DND-41 (cell line): ENCODE measurements around the gene ZNG1A.

Experiments used
- ATAC-seq: fragments of 200-7000 bp; cut with Tn5 transposase; 3 replicates; pipeline ENCODE4 v1.9.1; 2021; ENCODE audit warnings: low read depth; ENCODE audit not compliant: insufficient read depth
- DNase-seq: peaks from one replicate; pipeline ENCODE4 v3.0.0-alpha.2; 2020
- H2AFZ ChIP-seq: 2 replicates; pipeline ENCODE4 v1.6.0; 2012; ENCODE audit warnings: low read depth, low read length
- H3K27ac ChIP-seq: 2 replicates; pipeline ENCODE4 v1.5.1; 2012; ENCODE audit warnings: low read length, inconsistent platforms
- H3K27me3 ChIP-seq: fragments of 200-600 bp; sonication (generic); 2 replicates; pipeline ENCODE4 v1.6.0; 2012; ENCODE audit warnings: low read length, mild to moderate bottlenecking, inconsistent platforms; ENCODE audit not compliant: insufficient read depth, poor library complexity
- H3K36me3 ChIP-seq: 2 replicates; pipeline ENCODE4 v1.5.1; 2012; ENCODE audit warnings: low read length, inconsistent platforms; ENCODE audit not compliant: insufficient read depth
- H3K4me1 ChIP-seq: 2 replicates; pipeline ENCODE4 v1.5.1; 2012; ENCODE audit warnings: mild to moderate bottlenecking, low read length; ENCODE audit not compliant: insufficient read depth
- H3K4me2 ChIP-seq: 2 replicates; pipeline ENCODE4 v1.6.0; 2012; ENCODE audit warnings: mild to moderate bottlenecking, moderate library complexity, low read length, inconsistent platforms; ENCODE audit not compliant: insufficient read depth
- H3K4me3 ChIP-seq, 2 experiments: fragments of 200-600 bp in 1 of 2; shearing (Covaris generic) in 1 of 2; 2 replicates each; pipeline ENCODE4 v1.5.1; 2012 to 2016; ENCODE audit warnings: inconsistent platforms in 2 of 2, low read length in 2 of 2, mild to moderate bottlenecking in 2 of 2, low read depth in 1 of 2, moderate library complexity in 1 of 2
- H3K79me2 ChIP-seq: 2 replicates; pipeline ENCODE4 v1.6.0; 2012; ENCODE audit warnings: low read length, inconsistent platforms; ENCODE audit not compliant: insufficient read depth
- H3K9ac ChIP-seq: 2 replicates; pipeline ENCODE4 v1.6.0; 2012; ENCODE audit warnings: low read depth, mild to moderate bottlenecking, inconsistent platforms, low read length, moderate library complexity
- H3K9me3 ChIP-seq: 2 replicates; pipeline ENCODE4 v1.5.1; 2012; ENCODE audit warnings: low read length, moderate library complexity, mild to moderate bottlenecking, inconsistent platforms; ENCODE audit not compliant: insufficient read depth, severe bottlenecking
- H4K20me1 ChIP-seq: 2 replicates; pipeline ENCODE4 v1.6.0; 2012; ENCODE audit warnings: low read length; ENCODE audit not compliant: insufficient read depth
- EZH2 ChIP-seq: IDR thresholded peaks from 3 replicates; pipeline ENCODE4 v1.6.1; 2012; ENCODE audit warnings: borderline replicate concordance, low read depth, mild to moderate bottlenecking, moderate library complexity, low read length, inconsistent platforms; ENCODE audit not compliant: severe bottlenecking
- TF ChIP-seq, protein P1 (sequence below): IDR thresholded peaks from 2 replicates; pipeline ENCODE4 v1.5.1; 2012; ENCODE audit warnings: borderline replicate concordance, low read length, moderate library complexity, mild to moderate bottlenecking; ENCODE audit not compliant: poor library complexity, severe bottlenecking; ENCODE audit errors: extremely low read depth

The ZNG1A gene

DNA sequence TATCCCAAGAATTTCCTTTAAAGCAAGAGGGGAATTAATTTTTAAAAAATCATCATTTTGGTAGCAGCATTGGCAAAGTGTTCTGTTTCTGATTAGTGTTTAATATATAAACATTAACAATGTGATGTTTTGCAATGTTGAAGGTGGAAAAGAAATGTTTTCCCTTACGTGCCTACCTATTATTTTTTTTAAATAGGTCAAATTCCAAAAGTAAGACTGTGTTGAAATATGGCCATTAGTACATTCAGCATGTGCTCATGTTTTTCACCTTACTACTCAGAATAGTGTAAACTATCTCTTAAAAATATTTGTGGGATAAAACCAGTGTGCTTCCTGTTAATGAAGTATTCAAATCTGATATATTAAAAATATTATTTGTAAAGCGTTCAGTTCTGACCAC lies 39.1 kb upstream of the ZNG1A start:
- Histone ChIP-seq H3K9me3 (no peaks in the 10 kb centered on the region), H4K20me1 (no peaks in the 10 kb centered on the region), H3K4me2 (no peak overlapping the region), H3K27ac (no peak overlapping the region), H3K27me3 (peaks cover 42% of the 10 kb centered on the region), H2AFZ (no peak overlapping the region), H3K4me3 (no peak overlapping the region), H3K79me2 (no peaks in the 10 kb centered on the region), H3K36me3 (no peaks in the 10 kb centered on the region), H3K9ac (no peak overlapping the region), H3K4me1 (peaks cover 27% of the 10 kb centered on the region)
- DNase-seq: no peak
- TF ChIP-seq, protein P1, sequence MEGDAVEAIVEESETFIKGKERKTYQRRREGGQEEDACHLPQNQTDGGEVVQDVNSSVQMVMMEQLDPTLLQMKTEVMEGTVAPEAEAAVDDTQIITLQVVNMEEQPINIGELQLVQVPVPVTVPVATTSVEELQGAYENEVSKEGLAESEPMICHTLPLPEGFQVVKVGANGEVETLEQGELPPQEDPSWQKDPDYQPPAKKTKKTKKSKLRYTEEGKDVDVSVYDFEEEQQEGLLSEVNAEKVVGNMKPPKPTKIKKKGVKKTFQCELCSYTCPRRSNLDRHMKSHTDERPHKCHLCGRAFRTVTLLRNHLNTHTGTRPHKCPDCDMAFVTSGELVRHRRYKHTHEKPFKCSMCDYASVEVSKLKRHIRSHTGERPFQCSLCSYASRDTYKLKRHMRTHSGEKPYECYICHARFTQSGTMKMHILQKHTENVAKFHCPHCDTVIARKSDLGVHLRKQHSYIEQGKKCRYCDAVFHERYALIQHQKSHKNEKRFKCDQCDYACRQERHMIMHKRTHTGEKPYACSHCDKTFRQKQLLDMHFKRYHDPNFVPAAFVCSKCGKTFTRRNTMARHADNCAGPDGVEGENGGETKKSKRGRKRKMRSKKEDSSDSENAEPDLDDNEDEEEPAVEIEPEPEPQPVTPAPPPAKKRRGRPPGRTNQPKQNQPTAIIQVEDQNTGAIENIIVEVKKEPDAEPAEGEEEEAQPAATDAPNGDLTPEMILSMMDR: no peak
- ATAC-seq: no peak

DNA sequence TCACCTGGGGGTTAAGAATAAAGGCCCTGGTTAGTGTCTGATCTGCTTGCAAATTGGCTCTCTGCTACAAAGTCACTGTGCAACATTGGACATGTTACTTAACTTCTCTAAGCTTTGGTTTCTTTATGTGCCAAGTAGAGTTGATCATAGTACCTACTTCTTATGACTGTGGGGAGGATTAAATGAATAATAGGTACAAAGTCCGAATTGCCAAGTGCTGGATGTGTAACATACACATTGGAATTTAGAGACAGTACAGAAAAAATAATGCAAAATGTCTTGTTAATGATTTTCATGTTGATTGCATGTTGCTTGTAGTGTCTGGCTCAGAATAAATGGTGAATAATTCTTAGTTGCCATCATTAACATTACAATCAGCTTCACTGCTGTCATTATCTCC lies 38.0 kb upstream of the ZNG1A start:
- H4K20me1 ChIP-seq: no peaks in the 10 kb centered on the region
- no peaks in the 10 kb centered on the region for H3K9me3 ChIP-seq
- ATAC-seq (no peak), DNase-seq (no peak)
- no peak overlapping the region for H3K4me3 ChIP-seq
- no peak overlapping the region for H3K27ac ChIP-seq
- no peak overlapping the region for H3K9ac ChIP-seq
- H3K4me1 ChIP-seq: peaks cover 16% of the 10 kb centered on the region
- H3K79me2 ChIP-seq: no peaks in the 10 kb centered on the region
- H2AFZ ChIP-seq: no peak overlapping the region
- no peaks in the 10 kb centered on the region for H3K36me3 ChIP-seq
- peaks cover 48% of the 10 kb centered on the region for H3K27me3 ChIP-seq
- TF ChIP-seq EZH2: no peak
- TF ChIP-seq, protein P1: no peak
- H3K4me2 ChIP-seq: no peak overlapping the region

DNA sequence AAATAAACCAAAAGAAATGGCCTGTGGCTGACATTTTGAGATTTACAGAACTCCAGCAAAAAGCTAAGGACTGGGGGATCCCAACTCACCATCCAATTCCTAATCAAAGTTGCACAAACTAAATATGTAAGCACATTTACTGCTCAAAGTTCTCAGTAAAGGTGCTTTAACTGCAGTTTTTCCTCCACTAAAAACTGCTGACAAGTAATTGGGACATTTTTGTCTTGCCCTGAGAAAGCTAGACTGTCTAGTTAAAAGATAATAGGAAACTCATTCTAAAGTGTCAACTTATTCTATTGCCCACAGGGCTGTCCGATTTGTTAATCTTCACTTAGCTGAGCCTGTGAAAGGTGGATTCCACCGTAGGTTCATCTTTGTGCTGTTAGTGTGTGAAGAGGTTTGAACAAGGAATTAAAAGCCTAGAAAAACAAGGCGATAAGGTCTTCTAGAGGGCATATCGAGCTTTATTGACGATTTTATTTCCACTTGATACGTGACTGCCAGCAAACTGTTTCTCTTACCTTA lies 36.8 kb upstream of the ZNG1A start:
- Histone ChIP-seq H3K79me2 (no peaks in the 10 kb centered on the region), H3K4me3 (peak overlapping the region in 1 of 2 experiments; percentile 58; a peak in 2 of 4 replicates), H4K20me1 (no peaks in the 10 kb centered on the region), H3K4me2 (peak overlapping the region; percentile 86), H3K27ac (no peak overlapping the region), H3K9me3 (no peaks in the 10 kb centered on the region), H3K4me1 (peaks cover 14% of the 10 kb centered on the region), H3K9ac (no peak overlapping the region), H2AFZ (peak overlapping the region; percentile 71; the same call in 1 of the 2 replicates), H3K27me3 (peaks cover 52% of the 10 kb centered on the region), H3K36me3 (no peaks in the 10 kb centered on the region)
- TF ChIP-seq EZH2: no peak
- TF ChIP-seq, protein P1: no peak
- ATAC-seq: no peak
- no peak for DNase-seq
